Activated naive CD8-positive, alpha-beta T cell treated with anti-CD3 and anti-CD28 coated beads, Interleukin-2, amount 50 U/mL, for 24 hours (primary cell): ENCODE measurements around the gene F3.

Experiments
- ATAC-seq: fragments of 150-1000 bp; cut with Tn5 transposase; one replicate; pipeline ENCODE4 v1.10.0; 2021
- DNase-seq: peaks from one replicate; pipeline ENCODE4 v3.0.0; 2021
- H3K27ac Mint-ChIP-seq: one replicate; pipeline ENCODE4 v1.8.0; 2021; ENCODE audit warnings: mild to moderate bottlenecking, mixed read lengths
- H3K27me3 Mint-ChIP-seq: one replicate; pipeline ENCODE4 v1.8.0; 2021; ENCODE audit warnings: mixed read lengths
- H3K36me3 Mint-ChIP-seq: one replicate; pipeline ENCODE4 v1.8.0; 2021; ENCODE audit warnings: low read depth, mixed read lengths
- H3K4me1 Mint-ChIP-seq: one replicate; pipeline ENCODE4 v1.8.0; 2021; ENCODE audit warnings: mixed read lengths
- H3K4me3 Mint-ChIP-seq: one replicate; pipeline ENCODE4 v1.8.0; 2021; ENCODE audit warnings: mild to moderate bottlenecking, moderate library complexity, mixed read lengths
- H3K9me3 Mint-ChIP-seq: one replicate; pipeline ENCODE4 v1.8.0; 2021; ENCODE audit warnings: mixed read lengths

Gene F3

GRCh38 chr1:94481473-94481933 lies 60.1 kb downstream of the F3 start:
- Mint-ChIP-seq H3K9me3 (no peaks in the 10 kb centered on the region), H3K36me3 (peaks cover 29% of the 10 kb centered on the region), H3K27me3 (no peaks in the 10 kb centered on the region), H3K27ac (no peak overlapping the region), H3K4me1 (no peaks in the 10 kb centered on the region), H3K4me3 (no peak overlapping the region)
- DNase-seq (peak; percentile 7), ATAC-seq (peak; percentile 83)

GRCh38 chr1:94479682-94480081 lies 61.9 kb downstream of the F3 start:
- H3K36me3 Mint-ChIP-seq, result peaks cover 32% of the 10 kb centered on the region
- H3K27ac Mint-ChIP-seq, result no peak overlapping the region
- DNase-seq (no peak), ATAC-seq (no peak)
- no peak overlapping the region for H3K4me3 Mint-ChIP-seq
- no peaks in the 10 kb centered on the region for H3K9me3 Mint-ChIP-seq
- no peaks in the 10 kb centered on the region for H3K27me3 Mint-ChIP-seq
- H3K4me1 Mint-ChIP-seq, result no peaks in the 10 kb centered on the region
